ENCODE results near the gene ATP1B1. TPM values are rescaled to one million over a fixed set of nuclear protein-coding genes. Genes with fewer than 3 reads are reported as not detected.

Gene ATP1B1
- total RNA-seq, 4 donors from 2014 or later, result 87.0 to 222 (median 153) TPM

GRCh38 chr1:169117599-169117998 lies 11.1 kb downstream of the ATP1B1 start:
- H3K36me3 ChIP-seq, result peaks cover 0 to 69% (median 0%) of the 10 kb centered on the region in 3 donors
- TF ChIP-seq CTCF (IDR thresholded peaks at IDR 0.05), result no peak
- TF ChIP-seq POLR2A (IDR thresholded peaks at IDR 0.05), result no peak
- no peaks in the 10 kb centered on the region for H3K27me3 ChIP-seq
- intact Hi-C loops (cut with DNase I), result no loop called here
- WGBS, 2 donors, result 92 to 100% methylated on average over 1 of the region's 1 CpG
- DNase-seq, result no peak
- H3K4me1 ChIP-seq, result peaks cover 19 to 74% (median 28%) of the 10 kb centered on the region in 3 donors
- peak overlapping the region in 1 of 4 donors; percentile 53 for H3K27ac ChIP-seq
- no peaks in the 10 kb centered on the region for H3K9me3 ChIP-seq
- H3K4me3 ChIP-seq, result no peak overlapping the region

GRCh38 chr1:169118227-169118626 lies 11.7 kb downstream of the ATP1B1 start:
- TF ChIP-seq CTCF (IDR thresholded peaks at IDR 0.05), result no peak
- TF ChIP-seq POLR2A (IDR thresholded peaks at IDR 0.05), result no peak
- peak overlapping the region in 1 of 4 donors; percentile 53 for H3K27ac ChIP-seq
- no peak overlapping the region for H3K4me3 ChIP-seq
- H3K27me3 ChIP-seq, result no peaks in the 10 kb centered on the region
- DNase-seq, result no peak
- H3K9me3 ChIP-seq, result no peaks in the 10 kb centered on the region
- intact Hi-C loops (cut with DNase I), result no loop called here
- WGBS, 2 donors, result 42 to 43% methylated on average over 4 of the region's 4 CpGs
- H3K4me1 ChIP-seq, result peaks cover 19 to 67% (median 28%) of the 10 kb centered on the region in 3 donors
- peaks cover 0 to 69% (median 0%) of the 10 kb centered on the region in 3 donors for H3K36me3 ChIP-seq

DNA sequence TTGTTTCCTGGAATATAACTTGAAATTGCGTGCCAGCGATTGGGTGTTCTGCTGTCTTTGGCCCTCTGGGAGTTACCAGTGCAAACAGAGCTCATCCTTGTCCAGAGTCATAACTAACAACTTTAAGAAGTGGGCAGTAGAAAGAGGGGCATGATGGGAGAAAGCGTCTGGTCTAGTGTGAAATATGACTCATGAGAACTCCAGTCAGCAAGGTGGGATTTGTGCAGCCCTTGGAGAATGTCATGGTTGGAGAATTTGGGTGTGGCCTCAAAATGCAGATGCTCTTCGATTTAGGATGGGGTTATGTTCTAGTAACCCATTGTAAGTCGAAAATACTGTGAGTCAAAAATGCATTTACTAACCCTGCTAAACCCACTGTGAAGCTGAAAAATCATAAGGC lies 12.9 kb downstream of the ATP1B1 start:
- TF ChIP-seq POLR2A (IDR thresholded peaks at IDR 0.05) (no peak), CTCF (IDR thresholded peaks at IDR 0.05) (no peak)
- no peaks in the 10 kb centered on the region for H3K27me3 ChIP-seq
- H3K4me1 ChIP-seq, result peaks cover 13 to 65% (median 26%) of the 10 kb centered on the region in 3 donors
- H3K27ac ChIP-seq, result no peak overlapping the region
- no peak overlapping the region for H3K4me3 ChIP-seq
- 38 to 55% methylated on average over 4 to 5 of the region's 5 CpGs for WGBS, 2 donors
- DNase-seq, result no peak
- intact Hi-C loops (cut with DNase I), result no loop called here
- no peaks in the 10 kb centered on the region for H3K9me3 ChIP-seq
- H3K36me3 ChIP-seq, result peaks cover 0 to 66% (median 0%) of the 10 kb centered on the region in 3 donors

DNA sequence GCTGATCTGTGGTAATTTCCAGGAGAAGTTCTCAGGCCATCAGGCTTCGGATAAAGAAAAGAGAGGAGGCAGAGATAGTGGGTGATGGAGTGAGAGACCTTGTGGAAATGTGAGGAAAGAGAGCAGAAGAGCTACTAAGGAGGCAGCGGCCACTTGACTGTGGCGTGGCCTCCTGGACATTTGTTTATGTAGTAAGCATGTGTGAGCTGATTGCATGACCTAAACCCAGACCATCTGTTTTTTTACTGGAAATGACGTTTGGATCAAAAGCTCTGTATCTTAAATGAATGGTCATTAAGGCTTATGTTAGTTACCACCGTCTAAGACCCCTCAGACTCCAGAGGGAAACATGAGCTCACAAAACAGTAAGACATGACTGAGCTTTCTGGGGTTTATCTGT lies 13.6 kb downstream of the ATP1B1 start:
- Histone ChIP-seq H3K9me3 (no peaks in the 10 kb centered on the region), H3K4me1 (peaks cover 13 to 65% (median 26%) of the 10 kb centered on the region in 3 donors), H3K4me3 (no peak overlapping the region), H3K36me3 (peaks cover 0 to 66% (median 0%) of the 10 kb centered on the region in 3 donors), H3K27ac (no peak overlapping the region), H3K27me3 (no peaks in the 10 kb centered on the region)
- intact Hi-C loops (cut with DNase I), result no loop called here
- WGBS, 2 donors, result 59 to 77% methylated on average over 5 of the region's 5 CpGs
- TF ChIP-seq POLR2A (IDR thresholded peaks at IDR 0.05) (no peak), CTCF (IDR thresholded peaks at IDR 0.05) (no peak)
- DNase-seq, result no peak

DNA sequence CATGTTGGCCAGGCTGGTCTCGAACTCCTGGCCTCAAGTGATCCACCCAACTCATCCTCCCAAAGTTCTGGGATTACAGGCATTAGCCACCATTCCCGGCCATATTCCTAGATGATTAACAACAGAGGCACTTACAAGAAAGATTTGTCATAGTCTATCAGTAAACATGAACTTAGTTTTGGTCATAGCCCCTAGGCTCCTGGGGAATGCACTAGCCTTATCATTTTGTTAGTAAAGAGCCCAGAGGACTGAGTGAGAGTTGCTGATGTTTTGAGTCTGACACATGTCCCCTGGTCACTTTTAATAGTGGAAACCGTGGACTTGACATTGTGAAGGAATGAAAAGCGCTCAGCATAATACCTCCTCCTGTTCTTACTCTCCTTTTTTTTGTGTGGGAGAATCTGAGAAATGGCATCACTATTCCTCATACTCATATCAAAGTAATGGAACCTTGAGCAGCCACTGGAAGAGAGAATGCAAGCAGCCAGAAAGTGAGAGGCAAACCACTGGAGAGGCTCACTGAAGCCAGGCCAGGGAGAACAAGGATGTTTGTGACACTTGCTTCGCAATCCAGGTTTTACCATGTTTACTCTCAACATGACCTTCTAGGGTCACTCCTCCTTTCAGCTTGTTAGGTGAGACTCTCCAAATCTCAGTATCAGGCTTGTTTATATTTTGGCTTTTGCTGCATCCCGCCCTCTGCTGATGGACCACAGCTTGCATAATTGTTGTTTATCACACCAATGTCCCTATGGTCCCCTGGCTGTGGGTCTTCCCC lies 14.8 kb downstream of the ATP1B1 start:
- H3K27me3 ChIP-seq, result no peaks in the 10 kb centered on the region
- H3K9me3 ChIP-seq, result no peaks in the 10 kb centered on the region
- WGBS, 2 donors, result 79 to 86% methylated on average over 4 to 6 of the region's 6 CpGs
- no peak overlapping the region for H3K4me3 ChIP-seq
- DNase-seq, result no peak
- TF ChIP-seq CTCF (IDR thresholded peaks at IDR 0.05), result no peak
- TF ChIP-seq POLR2A (IDR thresholded peaks at IDR 0.05), result no peak
- peaks cover 0 to 66% (median 3%) of the 10 kb centered on the region in 3 donors for H3K36me3 ChIP-seq
- no peak overlapping the region for H3K27ac ChIP-seq
- intact Hi-C loops (cut with DNase I), result no loop called here
- peaks cover 10 to 52% (median 16%) of the 10 kb centered on the region in 3 donors for H3K4me1 ChIP-seq
